CD14-positive monocyte (primary cell): ENCODE results near the gene SYNDIG1. TPM values are rescaled to one million over a fixed set of nuclear protein-coding genes. Genes with fewer than 3 reads are reported as not detected.

Experiments
- DNase-seq, 3 donors: peaks; one replicate each; pipeline ENCODE4 v3.0.0-alpha.2; 2011 to 2022
- H2AFZ ChIP-seq: 2 replicates; pipeline ENCODE4 v1.6.0; 2012; ENCODE audit warnings: mild to moderate bottlenecking, low read depth, low read length, inconsistent platforms; ENCODE audit not compliant: insufficient read depth, poor library complexity, severe bottlenecking
- H3K27ac ChIP-seq, 2 donors: 1 replicate in 1 of 2; 2 replicates in 1 of 2; pipeline ENCODE4 v1.5.1; 2012 to 2013; ENCODE audit warnings: low read length in 2 of 2, control low read depth in 1 of 2, inconsistent platforms in 1 of 2, low read depth in 1 of 2, mild to moderate bottlenecking in 1 of 2
- H3K27me3 ChIP-seq, 2 donors: one replicate each; pipeline versions ENCODE4 v1.6.0 to v1.6.1; 2011 to 2013; ENCODE audit warnings: low read length in 2 of 2; ENCODE audit not compliant: control insufficient read depth in 2 of 2, insufficient read depth in 2 of 2
- H3K36me3 ChIP-seq, 2 donors: replicated peaks in 1 of 2; 1 replicate in 1 of 2; 2 replicates in 1 of 2; pipeline versions ENCODE4 v1.5.1 to v1.6.1; 2012 to 2013; ENCODE audit warnings: low read length in 2 of 2, control low read depth in 1 of 2, inconsistent platforms in 1 of 2, mild to moderate bottlenecking in 1 of 2; ENCODE audit not compliant: insufficient read depth in 2 of 2, control insufficient read depth in 1 of 2
- H3K4me1 ChIP-seq, 2 donors: 1 replicate in 1 of 2; 2 replicates in 1 of 2; pipeline versions ENCODE4 v1.5.1 to v1.6.1; 2012 to 2013; ENCODE audit warnings: low read length in 2 of 2, control low read depth in 1 of 2, inconsistent platforms in 1 of 2, mild to moderate bottlenecking in 1 of 2, moderate library complexity in 1 of 2; ENCODE audit not compliant: insufficient read depth in 2 of 2, control insufficient read depth in 1 of 2
- H3K4me2 ChIP-seq: replicated peaks from 2 replicates; pipeline ENCODE3; 2012; ENCODE audit warnings: low read length, moderate library complexity, mild to moderate bottlenecking; ENCODE audit not compliant: poor library complexity, severe bottlenecking; ENCODE audit errors: extremely low read depth
- H3K4me3 ChIP-seq, 3 experiments: fragments of 200-600 bp in 1 of 3; sonication (generic) in 1 of 3; replicated peaks in 1 of 3; 1 replicate in 2 of 3; 2 replicates in 1 of 3; pipeline ENCODE4 v1.5.1; 2011 to 2013; ENCODE audit warnings: low read length in 3 of 3, mild to moderate bottlenecking in 3 of 3, control low read depth in 2 of 3, low read depth in 2 of 3, inconsistent platforms in 1 of 3, moderate library complexity in 1 of 3
- H3K79me2 ChIP-seq: 2 replicates; pipeline ENCODE4 v1.6.0; 2012; ENCODE audit warnings: mild to moderate bottlenecking, control low read depth, inconsistent platforms, low read length, moderate library complexity; ENCODE audit not compliant: insufficient read depth
- H3K9ac ChIP-seq: 2 replicates; pipeline ENCODE4 v1.6.0; 2017; ENCODE audit warnings: low read length, mild to moderate bottlenecking; ENCODE audit not compliant: insufficient read depth, poor library complexity, severe bottlenecking
- H3K9me3 ChIP-seq, 2 donors: replicated peaks in 1 of 2; 1 replicate in 1 of 2; 2 replicates in 1 of 2; pipeline versions ENCODE4 v1.5.1 to v1.6.1; 2012 to 2013; ENCODE audit warnings: low read length in 2 of 2, control low read depth in 1 of 2; ENCODE audit not compliant: control insufficient read depth in 1 of 2, insufficient read depth in 1 of 2
- H4K20me1 ChIP-seq: 2 replicates; pipeline ENCODE4 v1.6.0; 2012; ENCODE audit warnings: mild to moderate bottlenecking, low read length, control low read depth, moderate library complexity; ENCODE audit not compliant: insufficient read depth
- H3K27ac Mint-ChIP-seq, 7 donors: one replicate each; pipeline ENCODE4 v1.8.0; 2020; ENCODE audit warnings: mild to moderate bottlenecking in 7 of 7, mixed read lengths in 7 of 7, moderate library complexity in 6 of 7, inconsistent platforms in 2 of 7
- H3K27me3 Mint-ChIP-seq, 3 donors: one replicate each; pipeline ENCODE4 v1.8.0; 2021 to 2022; ENCODE audit warnings: low read depth in 3 of 3, mild to moderate bottlenecking in 3 of 3, mixed read lengths in 3 of 3, moderate library complexity in 3 of 3, inconsistent platforms in 1 of 3
- H3K36me3 Mint-ChIP-seq, 2 donors: one replicate each; pipeline ENCODE4 v1.8.0; 2020; ENCODE audit warnings: mixed read lengths in 2 of 2, inconsistent platforms in 1 of 2, mild to moderate bottlenecking in 1 of 2
- H3K4me1 Mint-ChIP-seq: one replicate; pipeline ENCODE4 v1.8.0; 2020; ENCODE audit warnings: mild to moderate bottlenecking, mixed read lengths
- H3K4me3 Mint-ChIP-seq, 2 donors: one replicate each; pipeline ENCODE4 v1.8.0; 2020; ENCODE audit warnings: mild to moderate bottlenecking in 2 of 2, mixed read lengths in 2 of 2, moderate library complexity in 1 of 2
- H3K9me3 Mint-ChIP-seq, 7 donors: one replicate each; pipeline ENCODE4 v1.8.0; 2020 to 2022; ENCODE audit warnings: mixed read lengths in 7 of 7, mild to moderate bottlenecking in 6 of 7, moderate library complexity in 6 of 7, inconsistent platforms in 2 of 7
- CTCF ChIP-seq: fragments of 200-600 bp; IDR thresholded peaks from one replicate; pipeline ENCODE4 v1.8.0; 2022; ENCODE audit warnings: antibody characterized with exemption, mild to moderate bottlenecking
- WGBS: methylation state at CpG from one replicate; pipeline ENCODE4 v1.1.5; 2013; ENCODE audit warnings: missing lambda C conversion rate; ENCODE audit not compliant: insufficient coverage; 5-methylcytosine and 5-hydroxymethylcytosine counted together
- intact Hi-C, 2 donors: fragments of 100-400 bp; cut with micrococcal nuclease; formaldehyde crosslinking; loops; one replicate each; pipeline versions ENCODE4 v1.15.0 to v1.15.1; 2023
- polyA plus RNA-seq, 3 donors: library from polyadenylated mRNA; depleted of rRNA in 1 of 3; unstranded in 2 of 3; stranded (reverse) in 1 of 3; fragments of 300-500 nt in 2 of 3; fragments of >200 nt in 1 of 3; fragmentation: Illumina TruSeq in 2 of 3; gene quantifications; 1 replicate in 2 of 3; 2 replicates in 1 of 3; pipeline ENCODE4 v1.2.3, GENCODE V29; 2012 to 2021

Gene SYNDIG1
- polyA plus RNA-seq, 3 donors, result not detected

- Histone ChIP-seq H3K9me3 (no peaks in the 10 kb centered on the region), H3K4me3 (no peak overlapping the region), H3K36me3 (no peaks in the 10 kb centered on the region), H3K9ac (no peak overlapping the region), H3K4me2 (no peak overlapping the region), H4K20me1 (no peaks in the 10 kb centered on the region), H3K79me2 (no peaks in the 10 kb centered on the region), H3K4me1 (no peaks in the 10 kb centered on the region), H3K27ac (no peak overlapping the region), H2AFZ (no peak overlapping the region), H3K27me3 (no peaks in the 10 kb centered on the region)
- H3K36me3 Mint-ChIP-seq, result no peaks in the 10 kb centered on the region
- H3K9me3 Mint-ChIP-seq, result no peaks in the 10 kb centered on the region
- no CpG with 5 or more reads among the region's 9 CpGs for WGBS
- no peak overlapping the region for H3K4me3 Mint-ChIP-seq
- DNase-seq, result no peak
- H3K27me3 Mint-ChIP-seq, result peaks cover 0 to 5% (median 0%) of the 10 kb centered on the region in 3 donors
- TF ChIP-seq CTCF, result no peak
- no peak overlapping the region for H3K27ac Mint-ChIP-seq
- intact Hi-C loops, result no loop called here
- H3K4me1 Mint-ChIP-seq, result peaks cover 3% of the 10 kb centered on the region
Observed at GRCh38 chr20:24449026-24449720, 20.3 kb upstream of the SYNDIG1 start.

- no CpG with 5 or more reads among the region's 2 CpGs for WGBS
- Histone ChIP-seq H3K36me3 (no peaks in the 10 kb centered on the region), H3K9me3 (no peaks in the 10 kb centered on the region), H3K79me2 (no peaks in the 10 kb centered on the region), H3K27me3 (no peaks in the 10 kb centered on the region), H4K20me1 (no peaks in the 10 kb centered on the region), H2AFZ (no peak overlapping the region), H3K4me2 (no peak overlapping the region), H3K27ac (no peak overlapping the region), H3K4me1 (no peaks in the 10 kb centered on the region), H3K4me3 (no peak overlapping the region), H3K9ac (no peak overlapping the region)
- Mint-ChIP-seq H3K36me3 (no peaks in the 10 kb centered on the region), H3K27me3 (peaks cover 0 to 5% (median 2%) of the 10 kb centered on the region in 3 donors), H3K27ac (no peak overlapping the region), H3K4me1 (peaks cover 3% of the 10 kb centered on the region), H3K4me3 (no peak overlapping the region), H3K9me3 (no peaks in the 10 kb centered on the region)
- TF ChIP-seq CTCF, result no peak
- DNase-seq, result no peak
- intact Hi-C loops, result no loop called here
Observed at GRCh38 chr20:24450177-24450576, 19.3 kb upstream of the SYNDIG1 start.
